ENCODE data around the gene RGS6.

The RGS6 gene

GRCh38 chr14:72247896-72248465, 315.8 kb downstream of the RGS6 start:
- H2AK5ac ChIP-seq (ENCODE audit: low read length, severe bottlenecking), result no peak overlapping the region
- no peak overlapping the region for H3K4me3 ChIP-seq (ENCODE audit: insufficient read depth in 1 of 2, low read depth in 1 of 2, low read length in 2 of 2)
- no peak overlapping the region for H4K91ac ChIP-seq (ENCODE audit: low read length)
- no peak overlapping the region for H3K23ac ChIP-seq (ENCODE audit: low read length in 2 of 2)
- no peak overlapping the region for H3K14ac ChIP-seq (ENCODE audit: low read length in 2 of 2)
- H2BK120ac ChIP-seq (ENCODE audit: low read depth, low read length), result no peak overlapping the region
- H2BK12ac ChIP-seq (ENCODE audit: low read length in 2 of 2), result no peak overlapping the region
- no peak overlapping the region for H3K4ac ChIP-seq (ENCODE audit: low read depth in 1 of 2, low read length in 2 of 2)
- H2BK15ac ChIP-seq (ENCODE audit: low read depth, poor library complexity, severe bottlenecking), result no peak overlapping the region
- H2AFZ ChIP-seq (ENCODE audit: low read depth, low read length), result no peak overlapping the region
- H3K4me1 ChIP-seq (ENCODE audit: control insufficient read depth, insufficient read depth, low read depth, low read length), result no peaks in the 10 kb centered on the region
- H4K8ac ChIP-seq (ENCODE audit: low read length), result no peak overlapping the region
- no peak overlapping the region for H3K27ac ChIP-seq (ENCODE audit: low read length, poor library complexity, severe bottlenecking)
- H3K79me1 ChIP-seq (replicated peaks; ENCODE audit: low read length, poor library complexity, severe bottlenecking), result no peaks in the 10 kb centered on the region
- H3K4me2 ChIP-seq (ENCODE audit: low read length, poor library complexity, severe bottlenecking), result no peak overlapping the region
- no peak for DNase-seq
- peaks cover 4% of the 10 kb centered on the region for H3K9me3 ChIP-seq (ENCODE audit: control insufficient read depth, low read length)
- H3K9ac ChIP-seq (ENCODE audit: low read length), result no peak overlapping the region
- H3K18ac ChIP-seq (ENCODE audit: low read depth in 1 of 2, low read length in 2 of 2), result no peak overlapping the region
- H3K27me3 ChIP-seq (ENCODE audit: control insufficient read depth in 1 of 2, insufficient read depth in 1 of 2, low read length in 2 of 2), result no peaks in the 10 kb centered on the region
- H2BK5ac ChIP-seq (ENCODE audit: low read depth, low read length, poor library complexity, severe bottlenecking), result no peak overlapping the region
- H3K36me3 ChIP-seq (ENCODE audit: control insufficient read depth in 1 of 2, insufficient read depth in 2 of 2, low read depth in 1 of 2, low read length in 2 of 2), result no peaks in the 10 kb centered on the region
- no CpG with 5 or more reads among the region's 1 CpG for WGBS

- Histone ChIP-seq H3K4me3 (ENCODE audit: insufficient read depth in 1 of 2, low read depth in 1 of 2, low read length in 2 of 2) (no peak overlapping the region), H3K18ac (ENCODE audit: low read depth in 1 of 2, low read length in 2 of 2) (no peak overlapping the region), H2AK5ac (ENCODE audit: low read length, severe bottlenecking) (no peak overlapping the region), H3K27ac (ENCODE audit: low read length, poor library complexity, severe bottlenecking) (no peak overlapping the region), H2BK12ac (ENCODE audit: low read length in 2 of 2) (no peak overlapping the region), H3K4me1 (ENCODE audit: control insufficient read depth, insufficient read depth, low read depth, low read length) (no peaks in the 10 kb centered on the region), H4K91ac (ENCODE audit: low read length) (no peak overlapping the region), H3K79me1 (replicated peaks; ENCODE audit: low read length, poor library complexity, severe bottlenecking) (no peaks in the 10 kb centered on the region), H2BK120ac (ENCODE audit: low read depth, low read length) (no peak overlapping the region), H3K27me3 (ENCODE audit: control insufficient read depth in 1 of 2, insufficient read depth in 1 of 2, low read length in 2 of 2) (no peaks in the 10 kb centered on the region), H3K4me2 (ENCODE audit: low read length, poor library complexity, severe bottlenecking) (no peak overlapping the region), H2AFZ (ENCODE audit: low read depth, low read length) (no peak overlapping the region), H3K9me3 (ENCODE audit: control insufficient read depth, low read length) (peaks cover 18% of the 10 kb centered on the region), H4K8ac (ENCODE audit: low read length) (no peak overlapping the region), H3K36me3 (ENCODE audit: control insufficient read depth in 1 of 2, insufficient read depth in 2 of 2, low read depth in 1 of 2, low read length in 2 of 2) (no peaks in the 10 kb centered on the region), H3K23ac (ENCODE audit: low read length in 2 of 2) (no peak overlapping the region), H3K4ac (ENCODE audit: low read depth in 1 of 2, low read length in 2 of 2) (no peak overlapping the region), H3K14ac (ENCODE audit: low read length in 2 of 2) (no peak overlapping the region), H2BK15ac (ENCODE audit: low read depth, poor library complexity, severe bottlenecking) (no peak overlapping the region), H3K9ac (ENCODE audit: low read length) (no peak overlapping the region), H2BK5ac (ENCODE audit: low read depth, low read length, poor library complexity, severe bottlenecking) (no peak overlapping the region)
- no peak for DNase-seq
- 94% methylated on average over 1 of the region's 2 CpGs for WGBS
Measured at GRCh38 chr14:72253503-72253902, 321.3 kb downstream of the RGS6 start.

- Histone ChIP-seq H2AFZ (ENCODE audit: low read depth, low read length) (no peak overlapping the region), H2BK15ac (ENCODE audit: low read depth, poor library complexity, severe bottlenecking) (no peak overlapping the region), H3K4ac (ENCODE audit: low read depth in 1 of 2, low read length in 2 of 2) (no peak overlapping the region), H3K4me3 (ENCODE audit: insufficient read depth in 1 of 2, low read depth in 1 of 2, low read length in 2 of 2) (no peak overlapping the region), H3K9me3 (ENCODE audit: control insufficient read depth, low read length) (peaks cover 23% of the 10 kb centered on the region), H2AK5ac (ENCODE audit: low read length, severe bottlenecking) (no peak overlapping the region), H3K9ac (ENCODE audit: low read length) (no peak overlapping the region), H2BK12ac (ENCODE audit: low read length in 2 of 2) (no peak overlapping the region), H3K4me1 (ENCODE audit: control insufficient read depth, insufficient read depth, low read depth, low read length) (no peaks in the 10 kb centered on the region), H3K14ac (ENCODE audit: low read length in 2 of 2) (no peak overlapping the region), H3K4me2 (ENCODE audit: low read length, poor library complexity, severe bottlenecking) (no peak overlapping the region), H3K23ac (ENCODE audit: low read length in 2 of 2) (no peak overlapping the region), H3K79me1 (replicated peaks; ENCODE audit: low read length, poor library complexity, severe bottlenecking) (no peaks in the 10 kb centered on the region), H4K91ac (ENCODE audit: low read length) (no peak overlapping the region), H3K27ac (ENCODE audit: low read length, poor library complexity, severe bottlenecking) (no peak overlapping the region), H3K18ac (ENCODE audit: low read depth in 1 of 2, low read length in 2 of 2) (no peak overlapping the region), H4K8ac (ENCODE audit: low read length) (no peak overlapping the region), H3K36me3 (ENCODE audit: control insufficient read depth in 1 of 2, insufficient read depth in 2 of 2, low read depth in 1 of 2, low read length in 2 of 2) (no peaks in the 10 kb centered on the region), H3K27me3 (ENCODE audit: control insufficient read depth in 1 of 2, insufficient read depth in 1 of 2, low read length in 2 of 2) (no peaks in the 10 kb centered on the region), H2BK120ac (ENCODE audit: low read depth, low read length) (no peak overlapping the region), H2BK5ac (ENCODE audit: low read depth, low read length, poor library complexity, severe bottlenecking) (no peak overlapping the region)
- no peak for DNase-seq
- 79% methylated on average over 2 of the region's 2 CpGs for WGBS
Measured at GRCh38 chr14:72254202-72254936, 322.1 kb downstream of the RGS6 start.

- H2AFZ ChIP-seq (ENCODE audit: low read depth, low read length), result no peak overlapping the region
- H4K8ac ChIP-seq (ENCODE audit: low read length), result no peak overlapping the region
- H3K27me3 ChIP-seq (ENCODE audit: control insufficient read depth in 1 of 2, insufficient read depth in 1 of 2, low read length in 2 of 2), result no peaks in the 10 kb centered on the region
- H3K18ac ChIP-seq (ENCODE audit: low read depth in 1 of 2, low read length in 2 of 2), result no peak overlapping the region
- H2BK120ac ChIP-seq (ENCODE audit: low read depth, low read length), result no peak overlapping the region
- H3K36me3 ChIP-seq (ENCODE audit: control insufficient read depth in 1 of 2, insufficient read depth in 2 of 2, low read depth in 1 of 2, low read length in 2 of 2), result no peaks in the 10 kb centered on the region
- H2BK12ac ChIP-seq (ENCODE audit: low read length in 2 of 2), result no peak overlapping the region
- H3K4me3 ChIP-seq (ENCODE audit: insufficient read depth in 1 of 2, low read depth in 1 of 2, low read length in 2 of 2), result no peak overlapping the region
- H2BK5ac ChIP-seq (ENCODE audit: low read depth, low read length, poor library complexity, severe bottlenecking), result no peak overlapping the region
- H3K4ac ChIP-seq (ENCODE audit: low read depth in 1 of 2, low read length in 2 of 2), result no peak overlapping the region
- H3K23ac ChIP-seq (ENCODE audit: low read length in 2 of 2), result no peak overlapping the region
- H3K9ac ChIP-seq (ENCODE audit: low read length), result no peak overlapping the region
- no peak overlapping the region for H2AK5ac ChIP-seq (ENCODE audit: low read length, severe bottlenecking)
- DNase-seq, result no peak
- peaks cover 23% of the 10 kb centered on the region for H3K9me3 ChIP-seq (ENCODE audit: control insufficient read depth, low read length)
- H4K91ac ChIP-seq (ENCODE audit: low read length), result no peak overlapping the region
- no peak overlapping the region for H3K27ac ChIP-seq (ENCODE audit: low read length, poor library complexity, severe bottlenecking)
- WGBS, result 66% methylated on average over 4 of the region's 4 CpGs
- no peaks in the 10 kb centered on the region for H3K79me1 ChIP-seq (replicated peaks; ENCODE audit: low read length, poor library complexity, severe bottlenecking)
- H3K14ac ChIP-seq (ENCODE audit: low read length in 2 of 2), result no peak overlapping the region
- no peaks in the 10 kb centered on the region for H3K4me1 ChIP-seq (ENCODE audit: control insufficient read depth, insufficient read depth, low read depth, low read length)
- no peak overlapping the region for H2BK15ac ChIP-seq (ENCODE audit: low read depth, poor library complexity, severe bottlenecking)
- no peak overlapping the region for H3K4me2 ChIP-seq (ENCODE audit: low read length, poor library complexity, severe bottlenecking)
Measured at GRCh38 chr14:72254937-72255472, 322.8 kb downstream of the RGS6 start.
